ENCODE results near the gene FAS.

The FAS gene

GRCh38 chr10:88971221-88972061, 19.2 kb upstream of the FAS start:
- H3K27ac Mint-ChIP-seq = peak overlapping the region in 1 of 3 experiments; percentile 33
- TF ChIP-seq CTCF (IDR thresholded peaks at IDR 0.05; ENCODE audit: unreplicated experiment in 3 of 3) = no peak
- H3K4me1 Mint-ChIP-seq = peaks cover 30% of the 10 kb centered on the region
- no peaks in the 10 kb centered on the region for H3K27me3 Mint-ChIP-seq (ENCODE audit: low read depth)
- no peaks in the 10 kb centered on the region for H3K9me3 Mint-ChIP-seq
- no peaks in the 10 kb centered on the region for H3K36me3 Mint-ChIP-seq (ENCODE audit: low read depth)
- no peak overlapping the region for H3K4me3 Mint-ChIP-seq

GRCh38 chr10:88974012-88974411, 16.6 kb upstream of the FAS start:
- TF ChIP-seq CTCF (IDR thresholded peaks at IDR 0.05; ENCODE audit: unreplicated experiment in 3 of 3) = no peak
- Mint-ChIP-seq H3K36me3 (ENCODE audit: low read depth) (no peaks in the 10 kb centered on the region), H3K27ac (no peak overlapping the region), H3K9me3 (no peaks in the 10 kb centered on the region), H3K4me3 (no peak overlapping the region), H3K27me3 (ENCODE audit: low read depth) (no peaks in the 10 kb centered on the region), H3K4me1 (peaks cover 19% of the 10 kb centered on the region)

GRCh38 chr10:88974446-88975376, 15.9 kb upstream of the FAS start:
- Mint-ChIP-seq H3K4me1 (peaks cover 22% of the 10 kb centered on the region), H3K27me3 (ENCODE audit: low read depth) (no peaks in the 10 kb centered on the region), H3K36me3 (ENCODE audit: low read depth) (no peaks in the 10 kb centered on the region), H3K4me3 (peak overlapping the region in 2 of 3 experiments; percentile 78), H3K27ac (peak overlapping the region in 2 of 3 experiments; percentile 86 to 96), H3K9me3 (no peaks in the 10 kb centered on the region)
- no peak for TF ChIP-seq CTCF (IDR thresholded peaks at IDR 0.05; ENCODE audit: unreplicated experiment in 3 of 3)

GRCh38 chr10:88975377-88975720, 15.2 kb upstream of the FAS start:
- Mint-ChIP-seq H3K27ac (peak overlapping the region in 2 of 3 experiments; percentile 86 to 96), H3K36me3 (ENCODE audit: low read depth) (no peaks in the 10 kb centered on the region), H3K4me1 (peaks cover 27% of the 10 kb centered on the region), H3K9me3 (no peaks in the 10 kb centered on the region), H3K27me3 (ENCODE audit: low read depth) (no peaks in the 10 kb centered on the region), H3K4me3 (peak overlapping the region in 1 of 3 experiments; percentile 78)
- no peak for TF ChIP-seq CTCF (IDR thresholded peaks at IDR 0.05; ENCODE audit: unreplicated experiment in 3 of 3)

- no peaks in the 10 kb centered on the region for H3K36me3 Mint-ChIP-seq (ENCODE audit: low read depth)
Observed at GRCh38 chr10:88978463-88978862, 12.1 kb upstream of the FAS start.

More at GRCh38 chr10:88978463-88978862, 12.1 kb upstream of the FAS start:
- no peaks in the 10 kb centered on the region for H3K27me3 Mint-ChIP-seq (ENCODE audit: low read depth)
- H3K27ac Mint-ChIP-seq = no peak overlapping the region
- peaks cover 41% of the 10 kb centered on the region for H3K4me1 Mint-ChIP-seq
- H3K9me3 Mint-ChIP-seq = no peaks in the 10 kb centered on the region
- no peak for TF ChIP-seq CTCF (IDR thresholded peaks at IDR 0.05; ENCODE audit: unreplicated experiment in 3 of 3)
- H3K4me3 Mint-ChIP-seq = no peak overlapping the region
